ENCODE data around the gene KCNH2. TPM values are rescaled to one million over a fixed set of nuclear protein-coding genes. Genes with fewer than 3 reads are reported as not detected.

KCNH2 gene
- total RNA-seq, 1 donor from 2014 or later: not detected

DNA sequence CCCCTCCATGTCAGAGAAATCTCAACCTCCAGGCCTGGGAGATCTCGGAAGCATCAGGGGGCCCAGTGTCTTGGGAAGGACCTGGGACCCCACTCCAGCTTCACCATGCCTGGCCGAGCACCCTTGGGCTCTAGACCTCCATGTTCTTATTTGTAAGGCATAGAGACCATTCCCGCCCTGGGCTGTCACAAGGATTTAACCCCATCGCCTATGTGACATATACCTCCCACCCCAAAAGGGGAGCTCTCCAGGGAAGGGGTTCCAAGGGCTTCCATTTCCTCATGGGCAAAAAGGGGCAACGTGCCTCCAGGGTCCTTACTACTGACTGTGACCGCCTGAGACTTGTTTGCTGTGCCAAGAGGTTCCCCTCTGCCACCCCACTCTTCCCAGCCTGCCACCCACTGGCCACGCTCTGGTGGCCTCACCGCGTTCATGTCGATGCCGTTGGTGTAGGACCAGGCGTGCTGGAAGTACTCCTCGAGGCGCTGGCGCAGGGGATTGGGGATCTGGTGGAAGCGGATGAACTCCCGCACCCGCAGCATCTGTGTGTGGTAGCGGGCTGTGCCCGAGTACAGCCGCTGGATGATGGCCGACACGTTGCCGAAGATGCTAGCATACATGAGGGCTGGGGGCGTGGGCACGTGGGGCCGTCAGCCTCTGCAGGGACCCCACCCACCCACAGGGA lies 27.5 kb downstream of the KCNH2 start:
- DNase-seq (ENCODE audit: low read depth in 2 of 2): no peak

DNA sequence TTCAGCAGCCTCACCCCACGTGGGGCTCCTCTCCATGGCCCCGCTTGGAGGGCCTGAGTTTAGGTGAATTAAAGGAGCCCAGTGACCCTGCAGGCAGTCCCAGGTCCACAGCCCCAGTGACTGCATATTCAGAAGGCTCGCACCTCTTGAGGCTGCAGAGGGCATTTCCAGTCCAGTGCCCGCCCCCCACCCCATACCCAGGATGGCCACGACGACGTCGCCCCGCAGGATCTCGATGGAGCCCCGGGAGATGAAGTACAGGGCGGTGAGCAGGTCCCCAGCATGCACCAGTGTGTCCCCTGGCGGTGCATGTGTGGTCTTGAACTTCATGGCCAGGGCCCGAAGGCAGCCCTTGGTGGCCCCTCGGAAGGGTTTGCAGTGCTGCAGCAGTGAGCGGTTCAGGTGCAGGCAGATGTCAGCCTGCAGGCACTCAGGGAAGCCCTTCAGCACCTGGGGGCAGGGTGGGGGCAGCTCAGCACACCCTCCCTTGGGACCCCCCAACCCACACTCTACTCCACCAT lies 28.1 kb downstream of the KCNH2 start:
- DNase-seq (ENCODE audit: low read depth in 2 of 2): no peak

DNA sequence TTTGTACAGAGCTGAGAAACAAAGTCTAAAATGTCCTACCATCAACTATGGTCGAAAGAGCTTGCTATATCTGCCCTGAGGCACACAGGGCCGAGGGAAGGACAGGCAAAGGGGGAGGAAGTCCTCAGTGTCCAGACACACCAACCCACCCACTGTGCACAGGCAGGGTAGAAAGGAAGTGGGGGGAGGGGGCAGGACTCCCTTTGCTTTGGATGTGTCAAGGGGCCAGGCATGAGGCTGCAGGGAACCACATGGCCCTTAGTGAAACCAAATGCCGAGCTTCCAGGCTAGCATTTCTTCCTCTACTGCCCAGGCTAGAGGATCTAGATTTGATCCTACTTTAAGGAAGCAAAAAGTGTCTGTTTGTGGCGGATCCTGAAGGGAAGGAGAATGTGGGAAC lies 28.6 kb downstream of the KCNH2 start:
- no peak for DNase-seq (ENCODE audit: low read depth in 2 of 2)

DNA sequence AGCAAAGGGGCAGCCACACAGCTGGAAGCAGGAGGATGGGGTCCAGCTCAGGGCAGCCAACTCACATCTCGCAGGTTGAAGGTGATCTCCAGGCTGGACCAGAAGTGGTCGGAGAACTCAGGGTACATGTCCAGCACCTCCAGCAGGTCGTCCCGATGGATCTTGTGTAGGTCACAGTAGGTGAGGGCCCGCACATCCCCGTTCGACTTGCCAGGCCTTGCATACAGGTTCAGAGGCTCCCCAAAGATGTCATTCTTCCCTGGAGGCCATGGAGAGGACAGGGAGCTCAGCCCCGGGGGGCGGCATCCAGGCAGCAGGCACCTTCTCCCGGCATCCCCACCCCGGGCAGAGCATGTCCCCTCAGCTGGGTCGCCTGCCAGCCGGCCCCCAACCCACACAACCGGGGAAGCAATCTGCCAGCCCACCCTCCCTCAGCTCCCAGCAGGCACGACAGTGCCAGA lies 29.3 kb downstream of the KCNH2 start:
- DNase-seq (ENCODE audit: low read depth in 2 of 2): no peak

DNA sequence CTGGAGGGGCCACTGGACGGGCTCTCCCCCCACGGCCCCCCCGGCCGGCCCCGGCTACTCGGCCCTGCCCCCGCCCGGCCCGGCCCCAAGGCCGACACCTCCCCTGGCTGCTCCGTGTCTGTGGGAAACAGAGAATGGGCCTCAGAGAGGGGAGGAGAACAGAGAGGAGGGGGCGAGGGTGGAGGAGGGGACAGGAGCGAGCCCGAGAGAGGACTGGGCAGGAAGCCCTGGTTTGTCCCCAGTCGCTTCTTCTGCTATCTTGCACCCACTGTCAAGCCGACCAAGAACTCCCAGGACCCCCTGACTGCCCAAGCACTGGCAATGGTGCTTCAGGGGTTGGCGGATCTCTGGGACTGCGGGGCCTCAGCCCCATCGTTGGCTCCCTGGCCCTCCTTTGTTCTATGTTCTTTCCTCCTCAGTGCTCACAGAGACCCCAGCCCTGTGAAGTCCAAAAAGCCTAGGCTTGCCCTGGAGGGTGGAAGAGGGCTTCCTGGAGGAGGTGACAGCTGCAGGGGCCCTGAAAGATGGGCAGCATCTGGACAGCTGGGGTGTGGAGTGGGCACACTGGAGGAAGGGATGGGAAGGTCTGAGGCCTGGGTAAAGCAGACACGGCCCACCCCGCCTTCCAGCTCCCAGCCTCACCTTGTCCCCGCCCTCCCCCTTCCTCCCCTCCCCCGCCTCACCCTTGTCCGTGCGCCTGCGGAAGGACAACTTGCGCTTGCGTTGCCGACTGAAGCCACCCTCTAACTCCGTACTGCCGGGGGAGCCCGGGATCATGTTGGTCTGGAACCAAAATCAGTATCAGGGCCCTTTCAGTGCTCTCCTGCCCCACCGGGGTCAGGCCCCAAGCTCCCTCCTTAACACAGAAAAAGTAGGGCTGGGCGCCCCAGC lies 30.1 kb downstream of the KCNH2 start:
- no peak for DNase-seq (ENCODE audit: low read depth in 2 of 2)

DNA sequence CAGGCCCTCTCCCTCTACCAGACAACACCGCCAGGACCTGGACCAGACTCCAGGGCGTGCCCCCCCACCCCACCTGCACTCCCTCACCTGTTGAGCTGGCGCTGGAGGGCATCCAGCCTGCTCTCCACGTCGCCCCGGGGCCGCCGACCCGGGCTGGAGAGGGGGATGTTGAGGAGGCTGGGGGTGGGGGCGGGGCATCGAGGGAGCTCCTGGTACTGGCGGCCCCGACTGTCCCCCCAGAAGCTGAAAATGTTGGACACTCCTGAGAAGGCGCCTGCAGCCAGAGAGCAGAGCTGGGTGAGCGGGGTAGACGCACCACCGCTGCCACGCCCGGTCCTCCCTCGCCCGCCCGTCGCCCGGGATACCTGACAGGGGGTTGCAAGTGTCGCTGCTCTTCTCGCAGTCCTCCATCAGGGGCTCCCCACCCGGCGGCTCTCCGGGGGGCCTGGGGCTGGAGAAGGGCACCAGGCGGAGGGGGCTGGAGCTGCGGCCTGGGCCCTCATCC lies 30.8 kb downstream of the KCNH2 start:
- DNase-seq (ENCODE audit: low read depth in 2 of 2): no peak

DNA sequence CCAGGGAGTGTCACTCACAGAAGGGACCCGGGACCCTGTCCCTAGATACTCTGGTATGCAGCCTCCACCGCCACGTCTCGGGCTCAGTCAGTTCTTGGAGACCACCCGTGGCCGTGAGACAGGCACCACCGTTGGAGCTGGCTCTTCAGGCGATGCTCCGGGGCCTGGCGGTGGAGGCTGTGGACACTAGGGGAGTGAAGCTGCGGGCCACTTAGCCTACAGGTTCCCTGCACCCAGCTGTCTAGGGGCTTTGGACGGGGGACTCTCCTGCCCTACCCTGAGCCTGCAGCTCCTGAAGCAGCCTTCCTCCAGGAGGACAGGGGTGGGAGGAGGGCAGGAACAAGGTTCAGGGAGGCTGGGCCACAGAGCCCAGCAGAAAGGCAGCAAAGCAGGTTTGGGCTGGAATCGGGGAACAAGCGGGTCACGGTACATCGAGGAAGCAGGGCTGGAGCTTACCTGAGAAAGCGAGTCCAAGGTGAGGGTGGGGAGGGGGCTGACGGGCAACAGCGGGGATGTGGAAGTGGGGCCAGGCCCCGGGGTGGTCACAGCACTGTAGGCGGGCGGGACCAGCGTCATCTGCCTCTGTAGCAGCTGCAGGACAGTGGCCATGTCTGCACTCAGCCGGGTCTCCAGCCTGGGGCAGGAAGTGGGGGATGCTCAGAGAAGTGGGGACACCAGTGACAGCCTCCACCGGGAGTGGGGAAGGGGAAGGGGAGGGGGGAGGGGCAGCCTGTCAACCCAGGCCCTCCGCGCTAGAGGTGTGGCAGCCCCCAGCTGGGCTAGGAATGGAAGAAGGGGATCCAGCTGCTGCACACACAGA lies 31.5 kb downstream of the KCNH2 start:
- no peak for DNase-seq (ENCODE audit: low read depth in 2 of 2)

DNA sequence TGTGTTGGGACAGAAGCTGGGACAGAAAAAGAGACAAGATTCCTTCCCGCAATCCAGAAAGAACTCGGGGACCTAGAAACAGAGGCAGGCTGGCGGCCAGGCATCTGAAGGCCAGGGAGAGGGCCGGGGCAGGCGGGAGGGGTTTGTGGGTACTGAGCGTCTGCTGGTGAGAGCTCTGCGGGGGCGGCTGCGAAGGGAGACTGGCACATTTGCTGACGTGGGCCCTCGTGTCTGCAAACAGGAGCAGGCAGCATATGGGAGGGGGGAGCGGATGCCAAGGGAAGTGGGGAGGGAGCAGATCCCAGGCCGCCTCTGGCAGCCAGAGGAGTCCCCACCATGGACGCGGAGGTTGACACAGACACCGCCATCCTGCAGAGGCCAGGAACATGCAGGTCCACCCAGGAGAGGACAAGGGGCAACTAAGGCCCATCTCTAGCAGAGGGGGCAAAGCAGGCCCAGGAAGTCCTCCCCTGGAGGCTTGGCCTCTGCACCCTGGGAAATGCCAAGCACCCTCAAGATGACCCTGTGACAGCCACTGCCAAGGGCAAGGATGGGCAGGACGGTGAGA lies 32.2 kb downstream of the KCNH2 start:
- DNase-seq (ENCODE audit: low read depth in 2 of 2): no peak

DNA sequence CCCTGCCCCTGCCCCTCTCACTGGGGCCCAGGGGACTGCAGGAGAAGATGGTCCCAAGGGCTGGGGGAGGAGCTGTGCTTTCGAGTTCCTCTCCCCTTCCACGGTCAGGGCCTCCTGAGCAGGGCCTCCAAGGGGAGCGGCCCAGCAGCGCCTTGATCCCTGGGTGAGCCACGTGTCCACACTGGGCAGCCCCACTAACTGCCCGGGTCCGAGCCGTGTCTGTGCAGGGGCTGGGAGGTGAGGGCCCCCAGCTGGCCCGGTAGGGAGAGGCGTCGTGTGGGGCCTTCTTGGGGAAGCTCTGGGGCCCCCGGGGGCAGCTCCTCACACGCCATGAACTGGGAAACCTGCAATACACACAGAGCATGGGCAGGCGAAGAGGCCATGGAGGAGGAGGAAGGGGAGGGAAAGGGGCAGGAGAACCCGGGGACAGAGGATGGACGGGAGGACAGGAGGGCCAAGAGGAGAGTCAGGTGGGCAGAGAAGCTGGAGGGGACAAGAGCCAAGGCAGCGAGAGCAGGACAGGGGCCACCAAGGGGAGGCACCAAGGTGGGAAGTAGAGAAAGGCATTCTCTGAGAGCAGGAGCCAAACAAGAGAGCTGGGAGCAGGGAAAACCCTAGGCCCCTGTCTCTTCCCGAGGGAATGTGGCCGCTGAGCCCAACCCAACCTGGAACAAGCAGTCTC lies 32.8 kb downstream of the KCNH2 start:
- DNase-seq (ENCODE audit: low read depth in 2 of 2): no peak

DNA sequence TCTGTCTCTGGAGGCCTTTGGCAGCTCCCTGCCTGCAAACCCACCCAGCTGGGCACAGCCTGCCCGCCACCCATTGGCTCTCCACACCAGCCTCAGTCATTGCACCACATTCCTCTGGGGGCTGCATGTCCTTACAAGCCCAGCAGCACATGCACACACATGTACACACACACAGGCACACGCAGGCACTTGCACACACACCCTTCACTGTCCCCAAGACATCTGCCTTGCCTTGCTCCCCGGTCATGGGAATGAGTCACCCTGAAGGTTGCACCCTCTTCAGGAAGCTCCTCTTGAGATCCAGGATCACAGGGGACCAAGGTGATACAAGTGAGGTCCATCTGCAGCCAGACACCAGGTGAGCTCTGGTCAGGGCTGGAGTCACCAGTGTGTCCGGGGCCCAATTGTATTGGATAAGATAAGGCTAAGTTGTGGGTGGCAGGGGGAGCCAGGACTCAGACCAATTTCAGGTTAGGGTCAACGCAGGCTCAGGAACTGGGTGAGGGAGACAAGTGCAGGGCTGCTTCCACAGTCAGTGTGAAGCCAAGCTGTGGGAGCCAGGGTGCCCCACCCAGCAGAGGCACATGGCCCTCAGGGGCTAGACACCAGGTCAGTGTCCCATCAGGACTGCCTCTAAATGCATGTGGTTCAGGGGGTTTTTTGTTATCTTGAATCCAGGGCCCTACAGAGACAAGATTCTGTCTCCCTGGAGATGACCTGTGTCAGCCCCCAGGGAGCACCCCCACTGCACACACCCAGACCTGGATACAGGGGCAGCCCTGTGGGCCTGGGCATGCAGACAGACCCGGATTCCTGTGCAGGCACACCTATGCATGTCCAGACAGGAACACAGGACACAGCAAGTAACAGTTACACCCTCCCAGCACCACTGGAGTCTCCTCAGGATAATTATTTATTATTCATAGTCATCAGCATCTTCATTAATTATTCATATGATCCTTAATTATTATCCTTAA lies 33.8 kb downstream of the KCNH2 start:
- DNase-seq (ENCODE audit: low read depth in 2 of 2): no peak

DNA sequence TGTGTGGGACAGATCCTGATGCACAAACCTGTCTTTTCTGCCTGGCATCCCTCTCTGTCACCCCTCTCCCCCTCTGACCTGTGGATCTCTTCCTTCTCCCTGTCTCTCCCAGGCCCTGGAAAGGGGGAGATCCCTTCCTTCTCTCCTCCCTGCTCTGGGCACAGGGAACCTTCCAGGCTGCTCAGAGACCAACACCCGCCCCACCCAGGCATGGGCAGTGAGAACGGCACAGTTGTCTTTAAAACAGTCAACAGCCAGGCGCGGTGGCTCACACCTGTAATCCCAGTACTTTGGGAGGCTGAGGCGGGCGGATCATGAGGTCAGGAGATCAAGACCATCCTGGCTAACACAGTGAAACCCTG lies 34.7 kb downstream of the KCNH2 start:
- no peak for DNase-seq (ENCODE audit: low read depth in 2 of 2)

DNA sequence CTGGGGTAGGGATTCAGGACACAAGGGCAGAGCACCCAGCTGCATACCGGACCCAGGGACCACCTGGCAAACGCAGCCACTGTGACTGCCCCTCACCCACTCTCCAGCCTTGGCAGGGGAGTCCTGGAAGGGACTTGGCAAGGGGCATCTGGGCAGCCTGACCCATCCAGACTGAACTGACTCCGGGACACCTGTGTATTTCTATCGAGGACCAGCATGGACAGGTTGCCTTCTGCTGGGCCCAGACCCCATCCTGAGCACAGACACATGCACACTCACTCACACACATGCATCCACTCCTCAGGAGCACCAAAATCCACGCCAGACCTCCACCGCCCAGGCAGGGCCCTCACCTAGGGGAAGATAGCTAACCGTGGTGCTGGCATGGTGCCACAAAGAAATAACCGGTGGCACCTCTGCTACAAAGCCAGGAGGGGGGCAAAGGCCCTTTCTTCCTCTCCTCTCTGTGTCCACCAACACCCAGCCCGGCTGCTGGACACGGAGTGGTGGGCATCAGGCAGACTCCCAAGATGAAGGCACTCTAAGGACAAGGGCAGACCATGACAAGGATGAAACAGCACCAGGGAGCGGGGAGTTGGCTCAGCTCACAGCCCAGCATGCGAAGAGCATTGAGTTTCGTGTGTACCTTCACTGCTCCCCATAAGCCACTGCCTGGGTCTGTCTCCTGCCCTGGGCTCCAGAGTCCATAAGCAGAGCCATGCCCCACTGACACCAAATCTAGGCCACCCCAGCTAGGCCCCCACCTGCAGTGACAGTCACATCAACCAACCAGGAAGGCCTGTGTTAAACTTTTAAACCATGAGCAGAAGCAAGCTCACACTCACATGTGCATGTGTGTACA lies 35.3 kb downstream of the KCNH2 start:
- no peak for DNase-seq (ENCODE audit: low read depth in 2 of 2)

DNA sequence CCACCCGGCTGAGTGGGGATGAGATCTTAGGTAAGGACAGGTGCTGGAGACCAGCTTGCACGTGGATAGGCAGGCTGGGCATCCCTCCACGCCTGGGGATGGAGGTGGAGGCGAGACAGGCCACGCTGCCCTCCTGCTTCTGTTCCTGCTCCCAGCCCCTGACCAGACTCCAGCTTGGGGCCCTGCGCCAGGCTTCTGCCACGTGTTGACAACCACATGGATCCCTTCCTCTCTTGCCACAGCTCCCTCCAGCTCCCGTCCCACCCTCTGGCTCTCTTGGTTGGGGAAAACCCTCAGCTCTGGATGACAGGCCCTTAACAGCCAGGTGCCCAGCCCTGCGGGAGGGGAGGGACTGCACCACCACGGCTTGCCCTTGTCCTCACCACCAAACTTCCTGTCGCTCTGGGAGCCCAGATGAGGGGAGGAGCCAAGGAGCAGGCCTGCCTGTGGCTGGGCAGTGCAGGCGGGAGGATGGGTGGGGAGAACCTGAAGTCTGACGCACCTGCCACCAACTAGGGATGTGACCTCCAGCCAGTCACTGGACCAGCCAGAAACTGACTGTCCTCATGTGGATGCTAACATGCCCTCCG lies 36.0 kb downstream of the KCNH2 start:
- no peak for DNase-seq (ENCODE audit: low read depth in 2 of 2)

DNA sequence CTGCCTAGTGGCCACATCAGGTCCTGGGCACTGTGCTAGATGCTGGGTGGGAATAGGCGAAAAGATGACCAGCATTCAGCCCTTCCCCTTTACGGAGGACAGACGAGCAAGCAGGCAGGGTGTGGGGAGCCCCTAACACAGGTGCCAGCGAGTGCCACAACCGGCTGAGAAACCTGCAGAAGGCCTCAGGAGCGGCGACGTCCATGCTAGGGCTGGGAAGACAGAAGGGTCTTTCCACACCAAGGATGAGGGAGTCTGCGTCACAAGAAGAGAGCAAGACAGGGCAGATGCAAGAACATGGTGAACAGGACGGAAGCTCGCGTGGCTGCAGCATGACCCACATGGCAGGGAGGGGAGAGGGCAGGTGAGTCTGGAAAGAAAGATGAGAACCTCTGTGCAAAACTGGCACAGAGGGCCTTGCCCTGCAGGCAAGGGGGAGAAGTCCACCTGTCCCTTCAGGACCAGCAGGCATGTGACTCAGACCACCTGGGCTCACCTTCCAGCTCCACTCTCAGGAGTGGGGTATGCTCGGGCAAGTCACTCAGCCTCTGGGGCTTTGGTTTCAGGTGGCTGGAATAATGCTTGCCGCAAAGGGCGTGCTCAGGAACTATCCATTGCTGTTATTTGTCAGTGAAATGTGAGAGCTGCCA lies 36.6 kb downstream of the KCNH2 start:
- no peak for DNase-seq (ENCODE audit: low read depth in 2 of 2)

DNA sequence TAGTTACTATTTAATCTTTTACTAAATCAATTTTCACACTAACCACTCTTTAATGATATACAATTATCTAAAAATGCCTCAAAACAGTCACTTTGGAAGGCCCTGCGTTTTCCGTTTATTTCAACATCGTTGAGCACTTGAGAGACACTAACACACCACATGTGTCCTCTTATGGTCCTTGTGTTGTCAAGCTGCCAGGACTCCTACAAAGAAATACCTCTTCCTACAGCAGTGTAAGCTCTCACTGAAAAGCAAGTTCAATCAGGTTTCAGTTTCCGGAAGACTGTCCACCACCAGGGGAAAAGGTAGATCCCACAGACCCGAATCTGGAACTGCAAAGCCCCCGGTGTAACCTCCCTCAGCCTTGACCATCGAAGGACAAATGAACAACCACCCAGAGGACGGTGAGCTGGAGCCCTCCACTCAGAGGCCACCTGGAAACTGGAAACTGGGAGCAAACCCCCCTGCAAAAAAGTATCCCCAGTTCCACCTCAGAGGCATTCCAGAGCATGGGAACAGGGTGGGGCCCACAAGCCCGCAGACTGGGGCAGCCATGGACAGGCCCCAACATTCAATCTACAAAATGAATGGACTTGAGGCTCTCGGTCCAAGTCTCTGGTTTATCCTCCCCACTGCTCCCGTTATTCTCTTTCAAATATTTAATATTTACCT lies 37.6 kb downstream of the KCNH2 start:
- DNase-seq (ENCODE audit: low read depth in 2 of 2): no peak

DNA sequence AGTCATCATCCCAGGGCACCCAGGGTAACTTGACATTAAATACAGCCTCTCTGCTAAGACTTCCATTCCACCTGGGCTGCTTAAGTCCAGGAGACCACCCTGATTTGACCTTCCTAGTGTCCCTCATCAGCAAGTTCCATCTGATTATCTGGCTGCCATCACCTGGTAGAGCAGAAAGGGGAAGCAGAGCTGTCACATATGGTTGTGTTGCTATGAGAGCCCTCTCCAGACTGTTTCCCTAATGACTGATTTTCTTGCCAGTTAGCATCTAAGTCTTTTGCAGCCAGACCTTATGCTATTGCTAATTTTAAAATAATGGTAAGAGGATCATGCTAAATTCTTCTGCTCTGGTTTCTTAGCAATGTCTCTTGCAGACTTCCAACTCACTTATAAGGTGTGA lies 38.7 kb downstream of the KCNH2 start:
- no peak for DNase-seq (ENCODE audit: low read depth in 2 of 2)

DNA sequence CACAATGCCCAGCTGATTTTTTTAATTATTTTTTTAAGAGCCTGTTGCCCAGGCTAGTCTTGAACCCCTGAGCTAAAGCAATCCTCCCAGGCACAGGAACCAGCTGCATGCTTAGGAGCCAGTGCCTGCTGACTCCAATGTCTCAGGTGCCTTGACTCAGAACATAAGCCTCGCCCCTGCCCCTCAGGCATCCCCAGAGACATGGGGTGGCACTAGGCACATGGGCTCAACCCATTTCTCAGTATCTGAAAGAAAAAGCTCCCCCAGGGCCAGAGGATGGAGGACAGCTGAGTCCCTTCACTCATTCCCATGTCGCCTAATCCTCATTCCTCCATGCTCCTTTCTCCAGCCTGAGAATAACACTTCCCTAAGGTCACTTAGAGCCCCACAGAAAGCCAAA lies 39.1 kb downstream of the KCNH2 start:
- DNase-seq (ENCODE audit: low read depth in 2 of 2): no peak
